ENCODE measurements around the gene ATXN10.
"Not testable (repeated sequence)": the region's sequence is repeated elsewhere in the genome, so short reads cannot be mapped to it uniquely, and the experiment has no call there.

Gene ATXN10

GRCh38 chr22:45645150-45645525, 26.5 kb upstream of the ATXN10 start:
- DNase-seq = no peak

- DNase-seq = no peak
These were observed 25.9 kb upstream of the ATXN10 start for GRCh38 chr22:45645526-45646414.

GRCh38 chr22:45647532-45648225, 24.0 kb upstream of the ATXN10 start:
- no peak for DNase-seq

GRCh38 chr22:45648301-45649117, 23.1 kb upstream of the ATXN10 start:
- peak; percentile 54 for DNase-seq

- no peak for DNase-seq
These were observed 21.8 kb upstream of the ATXN10 start for GRCh38 chr22:45649809-45650208.

GRCh38 chr22:45650721-45651120, 20.9 kb upstream of the ATXN10 start:
- no peak for DNase-seq

- DNase-seq = no peak
These were observed 19.6 kb upstream of the ATXN10 start for GRCh38 chr22:45651931-45652528.

- DNase-seq = no peak
These were observed 15.1 kb upstream of the ATXN10 start for GRCh38 chr22:45656577-45656976.

GRCh38 chr22:45657701-45658100, 13.9 kb upstream of the ATXN10 start:
- DNase-seq = no peak

GRCh38 chr22:45664136-45664646, 7.4 kb upstream of the ATXN10 start:
- DNase-seq = no peak

- no peak for DNase-seq
These were observed 4.1 kb upstream of the ATXN10 start for GRCh38 chr22:45667486-45667885.

- not testable (repeated sequence) for DNase-seq
These were observed 1.3 kb upstream of the ATXN10 start for GRCh38 chr22:45670363-45670762.

- DNase-seq = no peak
These were observed 452 bp upstream of the ATXN10 start for GRCh38 chr22:45670981-45671782.

GRCh38 chr22:45672564-45673481, 1.2 kb downstream of the ATXN10 start:
- DNase-seq = no peak

GRCh38 chr22:45673482-45674175, 2.0 kb downstream of the ATXN10 start:
- no peak for DNase-seq

GRCh38 chr22:45676024-45676423, 4.4 kb downstream of the ATXN10 start:
- no peak for DNase-seq

- no peak for DNase-seq
These were observed 5.4 kb downstream of the ATXN10 start for GRCh38 chr22:45677063-45677462.

GRCh38 chr22:45678961-45679912, 7.6 kb downstream of the ATXN10 start:
- no peak for DNase-seq
